H9 (cell line): ENCODE measurements around the gene SLC6A18. TPM values are rescaled to one million over a fixed set of nuclear protein-coding genes. Genes with fewer than 3 reads are reported as not detected.

Experiments used
- DNase-seq: peaks from one replicate; pipeline ENCODE4 v3.0.0-alpha.2; 2017
- H2AFZ ChIP-seq: one replicate; pipeline ENCODE4 v1.6.1; 2013; ENCODE audit warnings: mild to moderate bottlenecking, low read length, control low read depth, moderate library complexity
- H2AK5ac ChIP-seq: 2 replicates; pipeline ENCODE4 v1.6.1; 2013; ENCODE audit warnings: low read length, control low read depth, mixed read lengths; ENCODE audit not compliant: insufficient read length
- H2BK120ac ChIP-seq: one replicate; pipeline ENCODE4 v1.6.1; 2013; ENCODE audit warnings: low read depth, mild to moderate bottlenecking, low read length, control low read depth, inconsistent platforms; ENCODE audit not compliant: poor library complexity, severe bottlenecking
- H2BK12ac ChIP-seq: 2 replicates; pipeline ENCODE4 v1.6.1; 2013; ENCODE audit warnings: low read length, control low read depth, mixed read lengths, low read depth; ENCODE audit not compliant: insufficient read length
- H2BK15ac ChIP-seq: 2 replicates; pipeline ENCODE4 v1.6.1; 2013; ENCODE audit warnings: low read depth, low read length, control low read depth
- H2BK20ac ChIP-seq: one replicate; pipeline ENCODE4 v1.6.1; 2013; ENCODE audit warnings: low read depth, mild to moderate bottlenecking, low read length, control low read depth, inconsistent platforms; ENCODE audit not compliant: poor library complexity, severe bottlenecking
- H2BK5ac ChIP-seq: 2 replicates; pipeline ENCODE4 v1.6.1; 2013; ENCODE audit warnings: low read length, control low read depth, mixed read lengths; ENCODE audit not compliant: insufficient read length
- H3K14ac ChIP-seq: 2 replicates; pipeline ENCODE4 v1.6.1; 2013; ENCODE audit warnings: low read length, control low read depth; ENCODE audit not compliant: insufficient read depth
- H3K18ac ChIP-seq: 2 replicates; pipeline ENCODE4 v1.6.1; 2013; ENCODE audit warnings: low read depth, mild to moderate bottlenecking, mixed read lengths, low read length, control low read depth; ENCODE audit not compliant: insufficient read length
- H3K23ac ChIP-seq: 2 replicates; pipeline ENCODE4 v1.6.1; 2013; ENCODE audit warnings: low read length, control low read depth, mixed read lengths, low read depth; ENCODE audit not compliant: insufficient read length
- H3K23me2 ChIP-seq: 2 replicates; pipeline ENCODE4 v1.6.1; 2013; ENCODE audit warnings: low read depth, mild to moderate bottlenecking, mixed read lengths, low read length, control low read depth; ENCODE audit not compliant: insufficient read length, poor library complexity, severe bottlenecking
- H3K27ac ChIP-seq: 2 replicates; pipeline ENCODE4 v1.5.1; 2013; ENCODE audit warnings: low read length, control low read depth, mixed read lengths, low read depth; ENCODE audit not compliant: insufficient read length
- H3K27me3 ChIP-seq: 2 replicates; pipeline ENCODE4 v1.6.1; 2013; ENCODE audit warnings: low read length, control low read depth, inconsistent platforms; ENCODE audit not compliant: insufficient read depth
- H3K4ac ChIP-seq: 2 replicates; pipeline ENCODE4 v1.6.1; 2013; ENCODE audit warnings: low read depth, mild to moderate bottlenecking, control low read depth, inconsistent platforms, low read length, moderate library complexity
- H3K4me1 ChIP-seq: 2 replicates; pipeline ENCODE4 v1.6.1; 2013; ENCODE audit warnings: low read length, control low read depth, inconsistent platforms; ENCODE audit not compliant: insufficient read depth
- H3K4me2 ChIP-seq: 2 replicates; pipeline ENCODE4 v1.6.1; 2013; ENCODE audit warnings: low read length, control low read depth, mixed read lengths; ENCODE audit not compliant: insufficient read length, insufficient read depth
- H3K56ac ChIP-seq: 2 replicates; pipeline ENCODE4 v1.6.1; 2013; ENCODE audit warnings: low read depth, mild to moderate bottlenecking, mixed read lengths, low read length, control low read depth; ENCODE audit not compliant: insufficient read length
- H3K79me1 ChIP-seq: 2 replicates; pipeline ENCODE4 v1.6.1; 2013; ENCODE audit warnings: low read depth, mild to moderate bottlenecking, moderate library complexity, low read length, control low read depth, inconsistent platforms; ENCODE audit not compliant: insufficient read depth, poor library complexity, severe bottlenecking
- H3K79me2 ChIP-seq: 2 replicates; pipeline ENCODE4 v1.6.1; 2013; ENCODE audit warnings: low read length, control low read depth, inconsistent platforms; ENCODE audit not compliant: insufficient read depth
- H3K9ac ChIP-seq: 2 replicates; pipeline ENCODE4 v1.6.1; 2013; ENCODE audit warnings: low read length, control low read depth, mixed read lengths; ENCODE audit not compliant: insufficient read length; ENCODE audit errors: extremely low read depth
- H3K9me3 ChIP-seq: one replicate; pipeline ENCODE4 v1.6.1; 2013; ENCODE audit warnings: low read depth, low read length, inconsistent platforms; ENCODE audit not compliant: control insufficient read depth
- H3T11ph ChIP-seq: one replicate; pipeline ENCODE4 v1.6.1; 2013; ENCODE audit warnings: mild to moderate bottlenecking, low read length, control low read depth, inconsistent platforms
- H4K20me1 ChIP-seq: one replicate; pipeline ENCODE4 v1.6.1; 2013; ENCODE audit not compliant: control insufficient read depth, insufficient read length, insufficient read depth
- H4K5ac ChIP-seq: 2 replicates; pipeline ENCODE4 v1.6.1; 2013; ENCODE audit warnings: low read depth, mild to moderate bottlenecking, mixed read lengths, low read length, control low read depth; ENCODE audit not compliant: insufficient read length
- H4K8ac ChIP-seq: replicated peaks from 2 replicates; pipeline ENCODE4 v1.6.1; 2013; ENCODE audit warnings: low read length, control low read depth, mixed read lengths, low read depth; ENCODE audit not compliant: insufficient read length
- H4K91ac ChIP-seq: 2 replicates; pipeline ENCODE4 v1.6.1; 2013; ENCODE audit warnings: low read depth, mild to moderate bottlenecking, moderate library complexity, mixed read lengths, low read length, control low read depth; ENCODE audit not compliant: insufficient read length
- H3K27ac Mint-ChIP-seq, 3 experiments: 2 replicates in 2 of 3; 3 replicates in 1 of 3; pipeline ENCODE4 v1.8.0; 2020 to 2021; ENCODE audit warnings: mixed read lengths in 3 of 3, mild to moderate bottlenecking in 1 of 3, moderate library complexity in 1 of 3
- H3K27me3 Mint-ChIP-seq: 2 replicates; pipeline ENCODE4 v1.8.0; 2021; ENCODE audit warnings: low read depth, mild to moderate bottlenecking, moderate library complexity, mixed read lengths
- H3K36me3 Mint-ChIP-seq, 3 experiments: 2 replicates in 2 of 3; 3 replicates in 1 of 3; pipeline ENCODE4 v1.8.0; 2020 to 2021; ENCODE audit warnings: low read depth in 3 of 3, mixed read lengths in 3 of 3; ENCODE audit not compliant: insufficient read depth in 1 of 3
- H3K4me1 Mint-ChIP-seq, 2 experiments: 2 replicates each; pipeline ENCODE4 v1.8.0; 2020; ENCODE audit warnings: mixed read lengths in 2 of 2
- H3K4me3 Mint-ChIP-seq, 2 experiments: 2 replicates in 1 of 2; 3 replicates in 1 of 2; pipeline ENCODE4 v1.8.0; 2020 to 2021; ENCODE audit warnings: mild to moderate bottlenecking in 2 of 2, mixed read lengths in 2 of 2, moderate library complexity in 1 of 2
- H3K9me3 Mint-ChIP-seq, 2 experiments: 2 replicates in 1 of 2; 3 replicates in 1 of 2; pipeline ENCODE4 v1.8.0; 2020; ENCODE audit warnings: mild to moderate bottlenecking in 2 of 2, mixed read lengths in 2 of 2, moderate library complexity in 1 of 2
- CTCF ChIP-seq: fragments of 200-600 bp; sonication (generic); conservative IDR thresholded peaks from 3 replicates; pipeline ENCODE4 v1.8.0; 2021; ENCODE audit warnings: antibody characterized with exemption, mild to moderate bottlenecking
- WGBS: extraction: QIAGEN DNeasy Blood & Tissue Kit; methylation state at CpG from one replicate; pipeline ENCODE4 v1.1.7; 2013; ENCODE audit warnings: missing lambda C conversion rate, low lambda C conversion rate, mixed read lengths; ENCODE audit not compliant: insufficient read length; ENCODE audit errors: extremely low coverage; 5-methylcytosine and 5-hydroxymethylcytosine counted together
- total RNA-seq: library from RNA; stranded (reverse); gene quantifications from 2 replicates; pipeline ENCODE4 v1.2.1, GENCODE V29; 2021

The SLC6A18 gene
- total RNA-seq, 1 experiment from 2014 or later: not detected

GRCh38 chr5:1251678-1252580 is 26.7 kb downstream of the SLC6A18 start:
- Histone ChIP-seq H3K14ac (no peak overlapping the region), H3K79me1 (no peaks in the 10 kb centered on the region), H3K9me3 (no peaks in the 10 kb centered on the region), H4K91ac (no peak overlapping the region), H3K4ac (no peak overlapping the region), H3K27ac (no peak overlapping the region), H3K79me2 (no peaks in the 10 kb centered on the region), H3K4me2 (no peak overlapping the region), H3K23ac (no peak overlapping the region), H4K8ac (no peak overlapping the region), H2BK20ac (no peak overlapping the region), H3K23me2 (no peaks in the 10 kb centered on the region), H2BK120ac (no peak overlapping the region), H3K9ac (no peak overlapping the region), H3T11ph (no peak overlapping the region), H2BK15ac (no peak overlapping the region), H3K56ac (no peak overlapping the region), H2BK5ac (no peak overlapping the region), H2AK5ac (no peak overlapping the region), H3K4me1 (no peaks in the 10 kb centered on the region), H3K27me3 (no peaks in the 10 kb centered on the region), H4K20me1 (no peaks in the 10 kb centered on the region), H2BK12ac (no peak overlapping the region), H4K5ac (no peak overlapping the region), H3K18ac (no peak overlapping the region), H2AFZ (no peak overlapping the region)
- Mint-ChIP-seq H3K4me1 (peaks cover 3 to 7% of the 10 kb centered on the region in 2 experiments; a peak in 2 of 4 replicates), H3K9me3 (no peaks in the 10 kb centered on the region), H3K4me3 (no peak overlapping the region), H3K27ac (no peak overlapping the region; a peak in 1 of 7 replicates), H3K27me3 (peaks cover 11% of the 10 kb centered on the region), H3K36me3 (no peaks in the 10 kb centered on the region)
- DNase-seq: no peak
- no CpG with 5 or more reads among the region's 27 CpGs for WGBS
- TF ChIP-seq CTCF: no peak
